Measurements from ENCODE around the gene RFXAP.

DNA sequence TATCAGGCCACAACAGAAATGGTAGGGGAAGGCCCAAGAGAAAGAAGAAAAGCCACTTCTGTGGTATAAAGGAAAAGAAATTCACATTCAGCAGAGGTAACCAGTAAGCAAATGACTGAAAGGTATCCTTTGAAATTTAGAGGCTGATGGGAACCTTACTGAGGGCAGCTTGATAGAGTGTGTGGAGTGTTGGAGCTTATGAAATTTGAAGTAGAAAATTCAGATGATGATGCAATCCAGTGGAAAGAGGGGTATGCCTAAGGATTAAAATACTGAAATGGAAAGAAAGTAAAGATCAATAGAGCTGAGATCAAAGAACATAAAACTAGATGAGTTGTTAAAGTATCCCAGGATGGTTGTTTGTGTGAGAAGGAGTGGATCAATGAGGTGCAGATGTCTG is 42.8 kb upstream of the RFXAP start:
- TF ChIP-seq POLR2A (IDR thresholded peaks at IDR 0.05; ENCODE audit: low read length) = no peak
- no peak for TF ChIP-seq GATA1 (IDR thresholded peaks at IDR 0.05; ENCODE audit: low read depth, low read length)
